KMS-11 (cell line): Measurements from ENCODE around the gene GRID2.

Experiments
- H2AFZ ChIP-seq: fragments of 200-600 bp; sonication (generic); 2 replicates; pipeline ENCODE4 v1.6.1; 2016; ENCODE audit warnings: antibody characterized with exemption, mixed run types, low read depth
- H3K27ac ChIP-seq: fragments of 200-600 bp; sonication (generic); 2 replicates; pipeline ENCODE4 v1.6.1; 2016; ENCODE audit warnings: mild to moderate bottlenecking, mixed run types
- H3K27me3 ChIP-seq: fragments of 200-600 bp; sonication (generic); 2 replicates; pipeline ENCODE4 v1.6.1; 2017; ENCODE audit warnings: mild to moderate bottlenecking, low read depth, mixed run types, moderate library complexity; ENCODE audit not compliant: insufficient read depth
- H3K36me3 ChIP-seq: fragments of 200-600 bp; sonication (generic); 2 replicates; pipeline ENCODE4 v1.6.1; 2017; ENCODE audit warnings: mild to moderate bottlenecking, mixed run types; ENCODE audit not compliant: insufficient read depth
- H3K4me1 ChIP-seq: fragments of 200-600 bp; sonication (generic); 2 replicates; pipeline ENCODE4 v1.6.1; 2016; ENCODE audit warnings: mild to moderate bottlenecking, low read depth, mixed run types; ENCODE audit not compliant: poor library complexity, severe bottlenecking
- H3K4me2 ChIP-seq: fragments of 200-600 bp; sonication (generic); 2 replicates; pipeline ENCODE4 v1.7.0; 2016; ENCODE audit warnings: mild to moderate bottlenecking, mixed run types
- H3K4me3 ChIP-seq: fragments of 200-600 bp; sonication (generic); IDR thresholded peaks from 2 replicates; pipeline ENCODE4 v1.6.1; 2017; ENCODE audit warnings: low read depth, low read length, mixed read lengths; ENCODE audit not compliant: insufficient read depth
- H3K79me2 ChIP-seq: fragments of 200-600 bp; sonication (generic); 2 replicates; pipeline ENCODE4 v1.6.1; 2016; ENCODE audit warnings: low read depth, mixed run types; ENCODE audit not compliant: insufficient read depth
- H3K9ac ChIP-seq: fragments of 200-600 bp; sonication (generic); 2 replicates; pipeline ENCODE4 v1.6.1; 2016; ENCODE audit warnings: mild to moderate bottlenecking, mixed run types
- H4K20me1 ChIP-seq: fragments of 200-600 bp; sonication (generic); 2 replicates; pipeline ENCODE4 v1.6.1; 2016; ENCODE audit warnings: mild to moderate bottlenecking, mixed run types; ENCODE audit not compliant: insufficient read depth
- CTCF ChIP-seq: fragments of 200-600 bp; sonication (generic); conservative IDR thresholded peaks from 2 replicates; pipeline ENCODE4 v1.6.1; 2017; ENCODE audit warnings: low read depth, mild to moderate bottlenecking, antibody characterized with exemption, low read length, moderate library complexity, mixed read lengths

The GRID2 gene

DNA sequence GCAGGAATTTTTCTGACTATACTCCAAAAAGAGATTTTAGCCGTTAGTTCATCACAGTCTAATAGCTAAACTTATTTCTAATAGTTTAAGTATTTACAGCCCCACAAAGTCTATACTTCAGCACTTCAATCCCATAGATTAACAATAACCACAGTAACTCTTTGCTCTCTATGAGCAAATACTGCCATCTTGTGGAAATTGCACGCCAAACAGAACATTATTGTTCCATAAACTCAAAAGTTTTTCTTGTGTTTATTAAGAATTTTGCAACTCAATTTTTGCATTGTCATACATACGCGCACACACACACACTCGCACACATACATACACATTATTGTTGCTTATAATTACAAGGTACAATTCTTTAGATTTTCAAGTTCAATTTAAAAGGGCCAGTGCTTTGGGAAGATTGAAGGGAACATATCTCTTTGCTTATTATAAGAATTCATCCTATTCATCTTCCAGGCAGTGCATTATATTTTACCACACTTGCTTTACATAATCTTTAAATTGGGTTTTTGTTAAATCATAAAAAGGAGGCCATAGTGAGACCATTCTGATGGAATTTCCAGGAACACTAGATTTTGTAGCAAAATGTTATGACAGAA, 1461.0 kb downstream of the GRID2 start:
- Histone ChIP-seq H3K27me3 (no peaks in the 10 kb centered on the region), H2AFZ (no peak overlapping the region; the same call in 1 of the 2 replicates), H3K4me3 (no peak overlapping the region), H3K27ac (no peak overlapping the region), H3K9ac (no peak overlapping the region), H3K36me3 (no peaks in the 10 kb centered on the region), H3K4me2 (no peak overlapping the region), H3K4me1 (no peaks in the 10 kb centered on the region), H4K20me1 (no peaks in the 10 kb centered on the region), H3K79me2 (no peaks in the 10 kb centered on the region)
- peak; percentile 89 for TF ChIP-seq CTCF

DNA sequence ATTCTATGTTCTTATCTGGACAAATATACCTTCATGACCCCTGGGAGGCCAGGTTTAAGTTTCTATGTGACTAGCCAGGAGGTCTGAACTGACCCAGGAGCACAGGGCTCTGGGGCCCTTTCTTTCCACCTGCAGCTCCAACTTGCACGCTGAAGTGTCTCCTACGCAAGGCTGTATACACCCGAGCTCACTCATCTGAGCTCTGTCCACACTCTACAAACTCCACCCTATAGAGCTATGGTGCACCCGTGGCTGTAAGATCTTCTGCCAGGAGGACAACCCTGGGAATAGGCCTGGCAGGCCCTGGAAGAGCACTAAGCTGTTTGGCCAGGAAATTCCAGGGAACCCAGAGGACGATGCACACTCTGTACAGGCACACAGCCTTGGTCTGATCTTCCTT, 1464.2 kb downstream of the GRID2 start:
- Histone ChIP-seq H3K27me3 (no peaks in the 10 kb centered on the region), H3K27ac (no peak overlapping the region), H3K4me2 (no peak overlapping the region), H3K79me2 (no peaks in the 10 kb centered on the region), H3K9ac (no peak overlapping the region), H3K4me1 (no peaks in the 10 kb centered on the region), H3K36me3 (no peaks in the 10 kb centered on the region), H3K4me3 (no peak overlapping the region), H2AFZ (no peak overlapping the region), H4K20me1 (no peaks in the 10 kb centered on the region)
- TF ChIP-seq CTCF = no peak

DNA sequence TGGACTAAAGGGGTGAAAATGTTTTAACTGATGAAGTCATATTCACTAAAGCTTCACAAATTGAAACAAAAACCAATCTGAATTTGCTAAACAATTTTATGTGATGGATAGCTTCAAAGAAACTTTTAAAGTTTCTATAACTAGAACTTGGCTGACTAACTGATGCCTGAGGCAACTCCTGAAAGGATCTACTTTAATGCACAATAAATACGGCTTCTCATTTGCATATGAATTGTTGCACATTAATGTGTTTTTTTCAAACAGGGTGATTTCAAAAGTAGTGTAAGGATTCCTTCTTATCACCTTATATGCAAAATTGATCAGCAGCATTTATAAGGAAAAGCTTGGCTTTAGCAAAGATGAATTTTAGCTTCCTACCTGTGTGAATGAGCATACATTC, 1466.4 kb downstream of the GRID2 start:
- Histone ChIP-seq H3K9ac (no peak overlapping the region), H3K4me3 (no peak overlapping the region), H3K27me3 (no peaks in the 10 kb centered on the region), H4K20me1 (no peaks in the 10 kb centered on the region), H3K79me2 (no peaks in the 10 kb centered on the region), H3K36me3 (no peaks in the 10 kb centered on the region), H2AFZ (no peak overlapping the region), H3K4me2 (no peak overlapping the region), H3K27ac (no peak overlapping the region), H3K4me1 (no peaks in the 10 kb centered on the region)
- TF ChIP-seq CTCF = no peak

DNA sequence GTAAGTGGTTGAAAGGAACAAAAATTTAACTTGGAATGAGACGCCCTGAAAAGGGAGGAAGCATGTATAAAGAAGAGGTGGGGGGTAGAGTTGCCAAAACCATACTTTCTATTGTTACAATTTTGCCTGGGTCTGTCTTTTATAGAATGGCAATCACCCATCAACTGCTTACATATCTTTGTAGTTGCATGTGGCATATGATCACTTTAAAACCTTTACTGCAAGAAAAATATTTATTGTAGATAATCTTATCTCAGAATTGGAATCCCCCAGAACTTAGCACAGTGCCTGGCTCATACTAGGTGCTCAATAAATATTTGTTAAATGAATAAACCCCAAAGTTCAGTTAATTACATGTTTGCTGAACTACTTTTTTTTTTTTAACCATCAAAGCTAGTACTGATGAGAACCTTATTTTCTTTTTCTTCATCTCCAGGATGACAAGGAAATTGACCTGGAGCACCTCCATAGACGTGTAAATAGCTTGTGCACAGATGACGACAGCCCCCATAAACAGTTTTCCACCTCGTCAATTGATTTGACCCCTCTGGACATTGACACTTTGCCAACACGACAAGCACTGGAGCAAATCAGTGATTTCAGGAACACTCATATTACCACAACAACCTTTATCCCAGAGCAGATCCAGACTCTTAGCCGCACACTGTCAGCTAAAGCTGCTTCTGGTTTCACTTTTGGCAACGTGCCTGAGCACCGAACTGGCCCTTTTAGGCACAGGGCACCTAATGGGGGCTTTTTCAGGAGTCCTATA, 1468.1 kb downstream of the GRID2 start:
- H3K27ac ChIP-seq = no peak overlapping the region
- no peaks in the 10 kb centered on the region for H4K20me1 ChIP-seq
- no peak overlapping the region for H3K9ac ChIP-seq
- H3K4me3 ChIP-seq = no peak overlapping the region
- TF ChIP-seq CTCF = no peak
- H3K79me2 ChIP-seq = no peaks in the 10 kb centered on the region
- H2AFZ ChIP-seq = no peak overlapping the region
- H3K4me1 ChIP-seq = no peaks in the 10 kb centered on the region
- H3K27me3 ChIP-seq = no peaks in the 10 kb centered on the region
- no peak overlapping the region for H3K4me2 ChIP-seq
- H3K36me3 ChIP-seq = no peaks in the 10 kb centered on the region
